SK-N-SH (cell line): Measurements from ENCODE around the gene KRTAP9-3. TPM values are rescaled to one million over a fixed set of nuclear protein-coding genes. Genes with fewer than 3 reads are reported as not detected.

Experiments used
- CTCF ChIA-PET: fragments of 300-600, 350-600 bp; formaldehyde crosslinking; extraction: SDS; loops from one replicate; lab custom pipeline; 2021; lab: Yijun Ruan, JAX
- POLR2A ChIA-PET: fragments of 350-600 bp; sonication (Branson Sonifier 250); formaldehyde crosslinking; extraction: SDS; loops from one replicate; lab custom pipeline; 2020; ENCODE audit warnings: antibody characterized with exemption, inconsistent platforms; lab: Yijun Ruan, JAX
- DNase-seq: peaks from one replicate; pipeline ENCODE4 v3.0.0; 2012
- H2AFZ ChIP-seq: fragments of 200-600 bp; sonication (generic); 2 replicates; pipeline ENCODE4 v1.8.1; 2016; ENCODE audit warnings: antibody characterized with exemption, mild to moderate bottlenecking, low read depth
- H3F3A ChIP-seq: fragments of 200-600 bp; sonication (generic); replicated peaks from 2 replicates; pipeline ENCODE3; 2016; ENCODE audit warnings: antibody characterized with exemption, mild to moderate bottlenecking; ENCODE audit not compliant: insufficient read depth
- H3K27ac ChIP-seq, 2 experiments: fragments of 200-500 bp in 1 of 2; fragments of 200-600 bp in 1 of 2; sonication (Bioruptor generic) in 1 of 2; sonication (generic), shearing (Covaris generic) in 1 of 2; 2 replicates each; pipeline versions ENCODE4 v1.5.1 to v1.6.1; 2014 to 2016; ENCODE audit warnings: low read depth in 2 of 2, inconsistent platforms in 1 of 2, low read length in 1 of 2, mild to moderate bottlenecking in 1 of 2, mixed read lengths in 1 of 2
- H3K27me3 ChIP-seq: fragments of 200-600 bp; sonication (generic), shearing (Covaris generic); 2 replicates; pipeline ENCODE4 v1.6.1; 2016; ENCODE audit warnings: mixed run types; ENCODE audit not compliant: insufficient read depth
- H3K36me3 ChIP-seq, 2 experiments: fragments of 200-500 bp in 1 of 2; fragments of 200-600 bp in 1 of 2; sonication (Bioruptor generic) in 1 of 2; sonication (generic) in 1 of 2; replicated peaks in 1 of 2; 2 replicates each; pipeline versions ENCODE3 to v1.5.1; 2014 to 2016; ENCODE audit warnings: low read length in 1 of 2, mild to moderate bottlenecking in 1 of 2; ENCODE audit not compliant: insufficient read depth in 2 of 2, control insufficient read depth in 1 of 2
- H3K4me1 ChIP-seq, 2 experiments: fragments of 200-500 bp in 1 of 2; fragments of 200-600 bp in 1 of 2; sonication (Bioruptor generic) in 1 of 2; sonication (generic), shearing (Covaris generic) in 1 of 2; 2 replicates each; pipeline versions ENCODE4 v1.5.1 to v1.6.1; 2014 to 2016; ENCODE audit warnings: low read depth in 1 of 2, low read length in 1 of 2, mixed run types in 1 of 2; ENCODE audit not compliant: insufficient read depth in 2 of 2, control insufficient read depth in 1 of 2
- H3K4me2 ChIP-seq: fragments of 200-600 bp; sonication (generic), shearing (Covaris generic); 2 replicates; pipeline ENCODE4 v1.6.1; 2017; ENCODE audit warnings: mixed run types
- H3K4me3 ChIP-seq, 2 experiments: fragments of 200-500 bp in 1 of 2; fragments of 200-600 bp in 1 of 2; sonication (Bioruptor generic) in 1 of 2; sonication (generic), shearing (Covaris generic) in 1 of 2; 2 replicates each; pipeline versions ENCODE4 v1.5.1 to v1.8.1; 2014 to 2016; ENCODE audit warnings: low read depth in 2 of 2, inconsistent platforms in 1 of 2, low read length in 1 of 2, mild to moderate bottlenecking in 1 of 2, mixed read lengths in 1 of 2, moderate library complexity in 1 of 2
- H3K79me2 ChIP-seq: fragments of 200-600 bp; sonication (generic); 2 replicates; pipeline ENCODE4 v1.8.1; 2017; ENCODE audit warnings: mild to moderate bottlenecking; ENCODE audit not compliant: insufficient read depth
- H3K9ac ChIP-seq: fragments of 200-600 bp; sonication (generic); 2 replicates; pipeline ENCODE4 v1.6.1; 2017; ENCODE audit warnings: mixed run types
- H3K9me2 ChIP-seq: fragments of 200-600 bp; sonication (generic); 2 replicates; pipeline ENCODE4 v1.6.1; 2017; ENCODE audit warnings: mixed run types
- H3K9me3 ChIP-seq: fragments of 200-600 bp; sonication (generic); 2 replicates; pipeline ENCODE4 v1.6.1; 2017; ENCODE audit warnings: mixed run types, mild to moderate bottlenecking, moderate library complexity
- H4K20me1 ChIP-seq: fragments of 200-600 bp; sonication (generic); 2 replicates; pipeline ENCODE4 v1.6.1; 2017; ENCODE audit warnings: mild to moderate bottlenecking, mixed run types; ENCODE audit not compliant: insufficient read depth
- CHD2 ChIP-seq: fragments of 150-350 bp; IDR thresholded peaks from 2 replicates; pipeline ENCODE4 v1.6.1; 2018; ENCODE audit warnings: low read length; ENCODE audit not compliant: partially characterized antibody
- ELF1 ChIP-seq: IDR thresholded peaks from 2 replicates; pipeline ENCODE4 v1.4.0; 2012
- EP300 ChIP-seq, 2 experiments: IDR thresholded peaks; 2 replicates each; pipeline versions ENCODE4 v1.4.0 to v1.6.1; 2012; ENCODE audit warnings: borderline replicate concordance in 1 of 2, low read depth in 1 of 2, low read length in 1 of 2
- EZH2phosphoT487 ChIP-seq: fragments of 200-600 bp; sonication (generic); IDR thresholded peaks from 2 replicates; pipeline ENCODE4 v1.6.1; 2017; ENCODE audit warnings: low read depth, mixed run types, mild to moderate bottlenecking, antibody characterized with exemption, moderate library complexity, borderline replicate concordance
- FOSL2 ChIP-seq: IDR thresholded peaks from 2 replicates; pipeline ENCODE4 v1.4.0; 2012; ENCODE audit warnings: low read depth, mild to moderate bottlenecking, moderate library complexity, borderline replicate concordance
- FOXJ3 ChIP-seq: sonication (generic); formaldehyde crosslinking; IDR thresholded peaks from 2 replicates; pipeline ENCODE4 v1.5.1; 2020; ENCODE audit warnings: mild to moderate bottlenecking, missing genetic modification reagents
- FOXM1 ChIP-seq: IDR thresholded peaks from 2 replicates; pipeline ENCODE4 v1.4.0; 2012; ENCODE audit warnings: low read depth, mild to moderate bottlenecking
- GATA2 ChIP-seq: sonication (generic); formaldehyde crosslinking; IDR thresholded peaks from 2 replicates; pipeline ENCODE4 v1.5.0; 2020; ENCODE audit warnings: mild to moderate bottlenecking, missing genetic modification reagents
- JUND ChIP-seq: IDR thresholded peaks from 2 replicates; pipeline ENCODE4 v1.4.0; 2012
- MEF2A ChIP-seq: IDR thresholded peaks from 2 replicates; pipeline ENCODE4 v1.4.0; 2012; ENCODE audit warnings: low read depth, borderline replicate concordance
- MXI1 ChIP-seq: IDR thresholded peaks from 2 replicates; pipeline ENCODE4 v1.6.1; 2012; ENCODE audit warnings: mild to moderate bottlenecking, low read depth, low read length, improper control_type of control experiment
- NFIC ChIP-seq: IDR thresholded peaks from 2 replicates; pipeline ENCODE4 v1.4.0; 2012; ENCODE audit warnings: borderline replicate concordance
- NRF1 ChIP-seq: IDR thresholded peaks from 2 replicates; pipeline ENCODE4 v1.6.1; 2012; ENCODE audit warnings: low read depth, mild to moderate bottlenecking, low read length
- POLR2AphosphoS5 ChIP-seq: IDR thresholded peaks from 2 replicates; pipeline ENCODE4 v1.6.1; 2012; ENCODE audit warnings: low read depth, low read length
- RAD21 ChIP-seq: IDR thresholded peaks from 2 replicates; pipeline ENCODE4 v1.6.1; 2012; ENCODE audit warnings: mild to moderate bottlenecking, low read length
- RFX5 ChIP-seq: IDR thresholded peaks from 2 replicates; pipeline ENCODE4 v1.6.1; 2012; ENCODE audit warnings: mild to moderate bottlenecking, improper control_type of control experiment, low read length
- SIN3A ChIP-seq: IDR thresholded peaks from 2 replicates; pipeline ENCODE4 v1.6.1; 2012; ENCODE audit warnings: low read depth, mild to moderate bottlenecking, low read length, moderate library complexity, borderline replicate concordance
- SMC3 ChIP-seq: IDR thresholded peaks from 2 replicates; pipeline ENCODE4 v1.6.1; 2012; ENCODE audit warnings: low read depth, low read length, improper control_type of control experiment
- TAF1 ChIP-seq: IDR thresholded peaks from 2 replicates; pipeline ENCODE4 v1.6.1; 2012; ENCODE audit warnings: low read depth, mild to moderate bottlenecking, low read length, moderate library complexity, borderline replicate concordance
- TCF12 ChIP-seq: IDR thresholded peaks from 2 replicates; pipeline ENCODE4 v1.4.0; 2012
- TEAD4 ChIP-seq: IDR thresholded peaks from 2 replicates; pipeline ENCODE4 v1.4.0; 2012; ENCODE audit warnings: mild to moderate bottlenecking, borderline replicate concordance; ENCODE audit not compliant: insufficient read depth
- WGBS: methylation state at CpG from one replicate; pipeline ENCODE4 v1.1.6; 2017; ENCODE audit warnings: low lambda C conversion rate; 5-methylcytosine and 5-hydroxymethylcytosine counted together
- polyA plus RNA-seq, 3 experiments: library from polyadenylated mRNA; depleted of rRNA; stranded (reverse); fragments of >200 nt; gene quantifications; 2 replicates each; pipeline ENCODE4 v1.2.3, GENCODE V29; 2012
- TF ChIP-seq, protein P1 (sequence below): IDR thresholded peaks from 2 replicates; pipeline ENCODE4; 2012
- TF ChIP-seq, protein P2 (sequence below): fragments of 150-350 bp; IDR thresholded peaks from 2 replicates; pipeline ENCODE4 v1.6.1; 2017; ENCODE audit warnings: antibody characterized with exemption, low read length, low read depth, borderline replicate concordance
- TF ChIP-seq, protein P3 (sequence below): IDR thresholded peaks from 2 replicates; pipeline ENCODE4 v1.6.1; 2012; ENCODE audit warnings: mild to moderate bottlenecking, low read depth, low read length, moderate library complexity

The KRTAP9-3 gene
- polyA plus RNA-seq, 1 of the 3 experiments (the other 2 are of a cell fraction) = not detected

- no peaks in the 10 kb centered on the region for H3K9me2 ChIP-seq
- 19% methylated on average over 2 of the region's 2 CpGs for WGBS
- no peaks in the 10 kb centered on the region for H3K9me3 ChIP-seq
- H2AFZ ChIP-seq = no peak overlapping the region
- H3K4me2 ChIP-seq = no peak overlapping the region
- H4K20me1 ChIP-seq = no peaks in the 10 kb centered on the region
- no peak overlapping the region for H3K4me3 ChIP-seq
- no peaks in the 10 kb centered on the region for H3K36me3 ChIP-seq
- no peak for DNase-seq
- no peak overlapping the region for H3K9ac ChIP-seq
- no peaks in the 10 kb centered on the region for H3F3A ChIP-seq
- POLR2A ChIA-PET = no interaction called here
- CTCF ChIA-PET = no interaction called here
- no peak overlapping the region for H3K27ac ChIP-seq
- TF ChIP-seq NFIC (no peak), RAD21 (no peak), SMC3 (no peak), TEAD4 (no peak), GATA2 (no peak), MXI1 (no peak), TAF1 (no peak), ELF1 (no peak), EP300 (IDR thresholded peaks at IDR 0.05; ENCODE audit: borderline replicate concordance in 1 of 2, low read depth in 1 of 2, low read length in 1 of 2) (no peak), FOXM1 (no peak)
- TF ChIP-seq, protein P1, sequence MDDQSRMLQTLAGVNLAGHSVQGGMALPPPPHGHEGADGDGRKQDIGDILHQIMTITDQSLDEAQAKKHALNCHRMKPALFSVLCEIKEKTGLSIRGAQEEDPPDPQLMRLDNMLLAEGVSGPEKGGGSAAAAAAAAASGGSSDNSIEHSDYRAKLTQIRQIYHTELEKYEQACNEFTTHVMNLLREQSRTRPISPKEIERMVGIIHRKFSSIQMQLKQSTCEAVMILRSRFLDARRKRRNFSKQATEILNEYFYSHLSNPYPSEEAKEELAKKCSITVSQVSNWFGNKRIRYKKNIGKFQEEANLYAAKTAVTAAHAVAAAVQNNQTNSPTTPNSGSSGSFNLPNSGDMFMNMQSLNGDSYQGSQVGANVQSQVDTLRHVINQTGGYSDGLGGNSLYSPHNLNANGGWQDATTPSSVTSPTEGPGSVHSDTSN = no peak
- TF ChIP-seq, protein P2, sequence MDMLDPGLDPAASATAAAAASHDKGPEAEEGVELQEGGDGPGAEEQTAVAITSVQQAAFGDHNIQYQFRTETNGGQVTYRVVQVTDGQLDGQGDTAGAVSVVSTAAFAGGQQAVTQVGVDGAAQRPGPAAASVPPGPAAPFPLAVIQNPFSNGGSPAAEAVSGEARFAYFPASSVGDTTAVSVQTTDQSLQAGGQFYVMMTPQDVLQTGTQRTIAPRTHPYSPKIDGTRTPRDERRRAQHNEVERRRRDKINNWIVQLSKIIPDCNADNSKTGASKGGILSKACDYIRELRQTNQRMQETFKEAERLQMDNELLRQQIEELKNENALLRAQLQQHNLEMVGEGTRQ = no peak
- peaks cover 8% of the 10 kb centered on the region; the same call in 1 of the 2 replicates for H3K27me3 ChIP-seq
- no peaks in the 10 kb centered on the region for H3K79me2 ChIP-seq
- H3K4me1 ChIP-seq = no peaks in the 10 kb centered on the region
These were observed 31.0 kb downstream of the KRTAP9-3 start for GRCh38 chr17:41263212-41263611.

- Histone ChIP-seq H3K4me2 (no peak overlapping the region), H3K4me3 (no peak overlapping the region), H3K9ac (no peak overlapping the region), H2AFZ (no peak overlapping the region), H3F3A (no peaks in the 10 kb centered on the region), H4K20me1 (no peaks in the 10 kb centered on the region), H3K27ac (no peak overlapping the region), H3K9me3 (no peaks in the 10 kb centered on the region), H3K27me3 (peaks cover 8% of the 10 kb centered on the region; the same call in 1 of the 2 replicates), H3K36me3 (no peaks in the 10 kb centered on the region), H3K79me2 (no peaks in the 10 kb centered on the region), H3K9me2 (no peaks in the 10 kb centered on the region), H3K4me1 (no peaks in the 10 kb centered on the region)
- no peak for DNase-seq
- ChIA-PET POLR2A (no interaction called here), CTCF (no interaction called here)
- WGBS = 21% methylated on average over 3 of the region's 3 CpGs
- TF ChIP-seq POLR2AphosphoS5 (no peak), GATA2 (no peak), NRF1 (no peak), EZH2phosphoT487 (no peak), RFX5 (no peak), FOSL2 (no peak), MEF2A (no peak), SIN3A (no peak), TCF12 (no peak), TAF1 (no peak), NFIC (no peak), CHD2 (no peak), JUND (no peak), FOXJ3 (no peak)
- TF ChIP-seq, protein P3, sequence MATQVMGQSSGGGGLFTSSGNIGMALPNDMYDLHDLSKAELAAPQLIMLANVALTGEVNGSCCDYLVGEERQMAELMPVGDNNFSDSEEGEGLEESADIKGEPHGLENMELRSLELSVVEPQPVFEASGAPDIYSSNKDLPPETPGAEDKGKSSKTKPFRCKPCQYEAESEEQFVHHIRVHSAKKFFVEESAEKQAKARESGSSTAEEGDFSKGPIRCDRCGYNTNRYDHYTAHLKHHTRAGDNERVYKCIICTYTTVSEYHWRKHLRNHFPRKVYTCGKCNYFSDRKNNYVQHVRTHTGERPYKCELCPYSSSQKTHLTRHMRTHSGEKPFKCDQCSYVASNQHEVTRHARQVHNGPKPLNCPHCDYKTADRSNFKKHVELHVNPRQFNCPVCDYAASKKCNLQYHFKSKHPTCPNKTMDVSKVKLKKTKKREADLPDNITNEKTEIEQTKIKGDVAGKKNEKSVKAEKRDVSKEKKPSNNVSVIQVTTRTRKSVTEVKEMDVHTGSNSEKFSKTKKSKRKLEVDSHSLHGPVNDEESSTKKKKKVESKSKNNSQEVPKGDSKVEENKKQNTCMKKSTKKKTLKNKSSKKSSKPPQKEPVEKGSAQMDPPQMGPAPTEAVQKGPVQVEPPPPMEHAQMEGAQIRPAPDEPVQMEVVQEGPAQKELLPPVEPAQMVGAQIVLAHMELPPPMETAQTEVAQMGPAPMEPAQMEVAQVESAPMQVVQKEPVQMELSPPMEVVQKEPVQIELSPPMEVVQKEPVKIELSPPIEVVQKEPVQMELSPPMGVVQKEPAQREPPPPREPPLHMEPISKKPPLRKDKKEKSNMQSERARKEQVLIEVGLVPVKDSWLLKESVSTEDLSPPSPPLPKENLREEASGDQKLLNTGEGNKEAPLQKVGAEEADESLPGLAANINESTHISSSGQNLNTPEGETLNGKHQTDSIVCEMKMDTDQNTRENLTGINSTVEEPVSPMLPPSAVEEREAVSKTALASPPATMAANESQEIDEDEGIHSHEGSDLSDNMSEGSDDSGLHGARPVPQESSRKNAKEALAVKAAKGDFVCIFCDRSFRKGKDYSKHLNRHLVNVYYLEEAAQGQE = no peak
- TF ChIP-seq, protein P2 = no peak
These were observed 32.4 kb downstream of the KRTAP9-3 start for GRCh38 chr17:41264599-41264998.
